ENCODE measurements around the gene PACRG.

PACRG gene

DNA sequence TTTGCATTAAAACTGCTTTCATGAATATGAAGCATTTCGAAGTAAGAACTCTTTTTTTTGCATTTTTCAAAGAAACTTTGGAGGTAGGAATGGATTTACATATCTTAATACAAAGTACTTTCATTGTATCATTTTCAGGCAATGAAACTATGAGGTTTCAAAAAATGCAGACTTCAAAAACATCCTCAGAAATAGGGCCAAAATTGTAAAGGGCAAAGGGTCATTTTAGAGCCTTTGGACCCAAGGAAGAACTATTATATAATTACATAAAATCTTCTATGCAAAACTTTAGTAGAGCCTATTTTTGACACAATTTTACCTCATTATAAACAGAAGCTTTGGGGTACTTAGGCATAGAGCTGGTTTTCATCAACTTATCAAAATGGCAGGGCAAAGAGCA is 5.1 kb upstream of the PACRG start:
- no peak overlapping the region for H3K4me2 ChIP-seq (ENCODE audit: low read length, poor library complexity, severe bottlenecking)

DNA sequence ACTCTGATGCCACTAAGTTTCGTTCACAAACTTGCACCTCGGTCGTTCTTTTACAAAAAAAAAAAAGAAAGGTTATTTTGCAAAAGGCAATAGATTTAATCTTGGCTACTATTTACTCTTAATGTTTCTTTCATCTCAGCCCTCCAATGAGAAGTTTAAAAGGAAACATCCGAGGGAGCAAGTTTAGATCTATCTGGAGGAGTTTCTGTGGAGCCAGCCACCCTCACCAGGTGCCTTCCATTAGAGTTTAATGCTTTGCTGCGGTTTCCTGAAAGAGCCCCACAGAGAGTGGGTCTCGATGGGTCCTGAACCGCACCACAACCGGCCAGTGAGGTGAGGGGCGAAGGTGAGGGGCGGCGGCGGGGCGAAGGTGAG is 840 bp upstream of the PACRG start:
- Histone ChIP-seq H3K27ac (ENCODE audit: low read length, poor library complexity, severe bottlenecking) (no peak overlapping the region), H3K4me3 (ENCODE audit: insufficient read depth in 1 of 2, low read depth in 1 of 2, low read length in 2 of 2) (peak overlapping the region; percentile 82 to 99), H3K23ac (ENCODE audit: low read length in 2 of 2) (peak overlapping the region in 1 of 2 experiments; percentile 31), H3K14ac (ENCODE audit: low read length in 2 of 2) (no peak overlapping the region), H3K4ac (ENCODE audit: low read depth in 1 of 2, low read length in 2 of 2) (no peak overlapping the region), H3K36me3 (ENCODE audit: control insufficient read depth in 1 of 2, insufficient read depth in 2 of 2, low read depth in 1 of 2, low read length in 2 of 2) (no peaks in the 10 kb centered on the region), H3K9ac (ENCODE audit: low read length) (peak overlapping the region; percentile 96), H4K8ac (ENCODE audit: low read length) (peak overlapping the region; percentile 89), H2BK12ac (ENCODE audit: low read length in 2 of 2) (no peak overlapping the region), H3K18ac (ENCODE audit: low read depth in 1 of 2, low read length in 2 of 2) (peak overlapping the region; percentile 97 to 99), H2BK5ac (ENCODE audit: low read depth, low read length, poor library complexity, severe bottlenecking) (no peak overlapping the region), H2BK120ac (ENCODE audit: low read depth, low read length) (peak overlapping the region; percentile 61), H3K79me1 (replicated peaks; ENCODE audit: low read length, poor library complexity, severe bottlenecking) (peaks cover 5% of the 10 kb centered on the region), H3K27me3 (ENCODE audit: control insufficient read depth in 1 of 2, insufficient read depth in 1 of 2, low read length in 2 of 2) (no peaks in the 10 kb centered on the region), H2AK5ac (ENCODE audit: low read length, severe bottlenecking) (no peak overlapping the region), H2AFZ (ENCODE audit: low read depth, low read length) (peak overlapping the region; percentile 98), H3K9me3 (ENCODE audit: control insufficient read depth, low read length) (no peaks in the 10 kb centered on the region), H4K91ac (ENCODE audit: low read length) (no peak overlapping the region), H3K4me2 (ENCODE audit: low read length, poor library complexity, severe bottlenecking) (peak overlapping the region; percentile 62), H2BK15ac (ENCODE audit: low read depth, poor library complexity, severe bottlenecking) (no peak overlapping the region), H3K4me1 (ENCODE audit: control insufficient read depth, insufficient read depth, low read depth, low read length) (peaks cover 3% of the 10 kb centered on the region)
- 2% methylated on average over 5 of the region's 13 CpGs for WGBS
- peak; percentile 10 for DNase-seq

More for the DNA sequence above, 5.1 kb upstream of the PACRG start:
- Histone ChIP-seq H4K8ac (ENCODE audit: low read length) (no peak overlapping the region), H2BK12ac (ENCODE audit: low read length in 2 of 2) (no peak overlapping the region), H3K23ac (ENCODE audit: low read length in 2 of 2) (no peak overlapping the region), H3K36me3 (ENCODE audit: control insufficient read depth in 1 of 2, insufficient read depth in 2 of 2, low read depth in 1 of 2, low read length in 2 of 2) (no peaks in the 10 kb centered on the region), H3K9ac (ENCODE audit: low read length) (no peak overlapping the region), H2AK5ac (ENCODE audit: low read length, severe bottlenecking) (no peak overlapping the region), H3K4ac (ENCODE audit: low read depth in 1 of 2, low read length in 2 of 2) (no peak overlapping the region), H3K9me3 (ENCODE audit: control insufficient read depth, low read length) (no peaks in the 10 kb centered on the region), H3K79me1 (replicated peaks; ENCODE audit: low read length, poor library complexity, severe bottlenecking) (peaks cover 6% of the 10 kb centered on the region), H3K4me1 (ENCODE audit: control insufficient read depth, insufficient read depth, low read depth, low read length) (no peaks in the 10 kb centered on the region), H2BK120ac (ENCODE audit: low read depth, low read length) (no peak overlapping the region), H4K91ac (ENCODE audit: low read length) (no peak overlapping the region), H2BK5ac (ENCODE audit: low read depth, low read length, poor library complexity, severe bottlenecking) (no peak overlapping the region), H3K18ac (ENCODE audit: low read depth in 1 of 2, low read length in 2 of 2) (no peak overlapping the region), H3K14ac (ENCODE audit: low read length in 2 of 2) (no peak overlapping the region), H3K27me3 (ENCODE audit: control insufficient read depth in 1 of 2, insufficient read depth in 1 of 2, low read length in 2 of 2) (no peaks in the 10 kb centered on the region), H3K27ac (ENCODE audit: low read length, poor library complexity, severe bottlenecking) (no peak overlapping the region), H3K4me3 (ENCODE audit: insufficient read depth in 1 of 2, low read depth in 1 of 2, low read length in 2 of 2) (no peak overlapping the region), H2BK15ac (ENCODE audit: low read depth, poor library complexity, severe bottlenecking) (no peak overlapping the region), H2AFZ (ENCODE audit: low read depth, low read length) (no peak overlapping the region)
- no CpG with 5 or more reads among the region's 1 CpG for WGBS
- DNase-seq = no peak

GRCh38 chr6:162728197-162728596 is 423 bp downstream of the PACRG start:
- H2BK5ac ChIP-seq (ENCODE audit: low read depth, low read length, poor library complexity, severe bottlenecking) = no peak overlapping the region
- peak overlapping the region; percentile 72 for H2AFZ ChIP-seq (ENCODE audit: low read depth, low read length)
- H3K4ac ChIP-seq (ENCODE audit: low read depth in 1 of 2, low read length in 2 of 2) = no peak overlapping the region
- no peaks in the 10 kb centered on the region for H3K9me3 ChIP-seq (ENCODE audit: control insufficient read depth, low read length)
- no peaks in the 10 kb centered on the region for H3K36me3 ChIP-seq (ENCODE audit: control insufficient read depth in 1 of 2, insufficient read depth in 2 of 2, low read depth in 1 of 2, low read length in 2 of 2)
- H2BK120ac ChIP-seq (ENCODE audit: low read depth, low read length) = no peak overlapping the region
- peak overlapping the region; percentile 64 for H2AK5ac ChIP-seq (ENCODE audit: low read length, severe bottlenecking)
- H3K4me3 ChIP-seq (ENCODE audit: insufficient read depth in 1 of 2, low read depth in 1 of 2, low read length in 2 of 2) = peak overlapping the region in 1 of 2 experiments; percentile 82
- DNase-seq = no peak
- no peak overlapping the region for H2BK15ac ChIP-seq (ENCODE audit: low read depth, poor library complexity, severe bottlenecking)
- no peaks in the 10 kb centered on the region for H3K27me3 ChIP-seq (ENCODE audit: control insufficient read depth in 1 of 2, insufficient read depth in 1 of 2, low read length in 2 of 2)
- H3K79me1 ChIP-seq (replicated peaks; ENCODE audit: low read length, poor library complexity, severe bottlenecking) = peaks cover 5% of the 10 kb centered on the region
- no peak overlapping the region for H2BK12ac ChIP-seq (ENCODE audit: low read length in 2 of 2)
- WGBS = 70% methylated on average over 7 of the region's 7 CpGs
- no peak overlapping the region for H3K18ac ChIP-seq (ENCODE audit: low read depth in 1 of 2, low read length in 2 of 2)
- no peak overlapping the region for H3K14ac ChIP-seq (ENCODE audit: low read length in 2 of 2)
- H3K9ac ChIP-seq (ENCODE audit: low read length) = peak overlapping the region; percentile 96
- peak overlapping the region; percentile 93 for H3K4me2 ChIP-seq (ENCODE audit: low read length, poor library complexity, severe bottlenecking)
- H4K8ac ChIP-seq (ENCODE audit: low read length) = peak overlapping the region; percentile 49
- no peak overlapping the region for H4K91ac ChIP-seq (ENCODE audit: low read length)
- peaks cover 3% of the 10 kb centered on the region for H3K4me1 ChIP-seq (ENCODE audit: control insufficient read depth, insufficient read depth, low read depth, low read length)
- no peak overlapping the region for H3K27ac ChIP-seq (ENCODE audit: low read length, poor library complexity, severe bottlenecking)
- H3K23ac ChIP-seq (ENCODE audit: low read length in 2 of 2) = no peak overlapping the region

GRCh38 chr6:162728706-162729105 is 932 bp downstream of the PACRG start:
- Histone ChIP-seq H3K4ac (ENCODE audit: low read depth in 1 of 2, low read length in 2 of 2) (no peak overlapping the region), H2AFZ (ENCODE audit: low read depth, low read length) (no peak overlapping the region), H3K27me3 (ENCODE audit: control insufficient read depth in 1 of 2, insufficient read depth in 1 of 2, low read length in 2 of 2) (no peaks in the 10 kb centered on the region), H2BK12ac (ENCODE audit: low read length in 2 of 2) (no peak overlapping the region), H3K23ac (ENCODE audit: low read length in 2 of 2) (no peak overlapping the region), H2BK5ac (ENCODE audit: low read depth, low read length, poor library complexity, severe bottlenecking) (no peak overlapping the region), H3K4me1 (ENCODE audit: control insufficient read depth, insufficient read depth, low read depth, low read length) (peaks cover 3% of the 10 kb centered on the region), H3K79me1 (replicated peaks; ENCODE audit: low read length, poor library complexity, severe bottlenecking) (peaks cover 5% of the 10 kb centered on the region), H2BK120ac (ENCODE audit: low read depth, low read length) (no peak overlapping the region), H2BK15ac (ENCODE audit: low read depth, poor library complexity, severe bottlenecking) (no peak overlapping the region), H3K4me3 (ENCODE audit: insufficient read depth in 1 of 2, low read depth in 1 of 2, low read length in 2 of 2) (peak overlapping the region in 1 of 2 experiments; percentile 82), H3K14ac (ENCODE audit: low read length in 2 of 2) (no peak overlapping the region), H4K8ac (ENCODE audit: low read length) (no peak overlapping the region), H3K4me2 (ENCODE audit: low read length, poor library complexity, severe bottlenecking) (no peak overlapping the region), H2AK5ac (ENCODE audit: low read length, severe bottlenecking) (no peak overlapping the region), H3K27ac (ENCODE audit: low read length, poor library complexity, severe bottlenecking) (no peak overlapping the region), H3K9ac (ENCODE audit: low read length) (peak overlapping the region; percentile 96), H3K36me3 (ENCODE audit: control insufficient read depth in 1 of 2, insufficient read depth in 2 of 2, low read depth in 1 of 2, low read length in 2 of 2) (no peaks in the 10 kb centered on the region), H3K9me3 (ENCODE audit: control insufficient read depth, low read length) (no peaks in the 10 kb centered on the region), H4K91ac (ENCODE audit: low read length) (no peak overlapping the region), H3K18ac (ENCODE audit: low read depth in 1 of 2, low read length in 2 of 2) (no peak overlapping the region)
- no peak for DNase-seq
- whole genome bisulfite sequencing = 100% methylated on average over 1 of the region's 1 CpG
